Left ventricle myocardium inferior (tissue), 1 donor: Measurements from ENCODE around the gene SOHLH1. TPM values are rescaled to one million over a fixed set of nuclear protein-coding genes. Genes with fewer than 3 reads are reported as not detected.

Experiments used
- DNase-seq: peaks from one replicate; pipeline ENCODE4 v3.0.0-alpha.2; 2020
- H3K27ac ChIP-seq: fragments of 200-600 bp; replicated peaks from 2 replicates; pipeline ENCODE4 v1.8.0; 2021
- H3K27me3 ChIP-seq: fragments of 200-600 bp; 2 replicates; pipeline ENCODE4 v1.8.0; 2021; ENCODE audit warnings: low read depth
- H3K36me3 ChIP-seq: fragments of 200-600 bp; 2 replicates; pipeline ENCODE4 v1.8.0; 2021
- H3K4me1 ChIP-seq: fragments of 200-600 bp; 2 replicates; pipeline ENCODE4 v1.8.0; 2021
- H3K4me3 ChIP-seq: fragments of 200-600 bp; 2 replicates; pipeline ENCODE4 v1.8.0; 2021; ENCODE audit warnings: mild to moderate bottlenecking, moderate library complexity
- H3K9me3 ChIP-seq: fragments of 200-600 bp; replicated peaks from 2 replicates; pipeline ENCODE4 v1.8.0; 2021
- CTCF ChIP-seq: fragments of 200-600 bp; IDR thresholded peaks from 2 replicates; pipeline ENCODE4 v1.8.0; 2021; ENCODE audit warnings: antibody characterized with exemption, mild to moderate bottlenecking, borderline replicate concordance
- intact Hi-C: fragments of 100-400 bp; cut with micrococcal nuclease; formaldehyde crosslinking; loops from one replicate; pipeline ENCODE4 v1.11.0; 2022
- total RNA-seq: library from RNA; stranded (reverse); fragmentation: NEBNext Ultra II Directional; extraction: Animal tissue kit (Norgen Biotek cat#: 25700); gene quantifications from one replicate; pipeline ENCODE4 v1.2.1, GENCODE V29; 2021
- donor health status: DM: no; HTN: yes; CAD: no; lungs with severe emphysema.

The SOHLH1 gene
- total RNA-seq, 1 donor from 2014 or later, result not detected

DNA sequence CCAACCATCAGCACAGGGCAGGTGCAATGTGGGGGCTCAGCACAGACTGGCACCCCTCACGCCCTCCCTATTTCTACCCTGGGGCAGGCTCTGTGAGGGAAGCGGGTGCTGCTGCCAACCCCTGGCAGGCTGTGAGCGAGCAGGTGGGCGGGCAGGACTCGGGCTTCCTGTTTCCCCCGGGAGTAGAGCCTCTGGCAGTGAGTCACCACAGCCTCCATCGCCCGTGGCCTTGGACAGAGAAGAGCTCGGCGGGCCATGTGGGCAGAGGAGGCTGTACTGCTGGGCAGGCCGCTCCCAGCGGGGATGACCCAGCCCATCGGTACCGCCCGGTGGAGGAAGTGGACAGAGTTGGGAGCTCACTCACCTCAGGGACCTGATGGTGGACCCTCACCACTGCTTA is 19.3 kb upstream of the SOHLH1 start:
- no peaks in the 10 kb centered on the region for H3K36me3 ChIP-seq
- no peak overlapping the region for H3K4me3 ChIP-seq
- no peaks in the 10 kb centered on the region for H3K9me3 ChIP-seq
- no peak for DNase-seq
- no peak overlapping the region for H3K27ac ChIP-seq
- no peaks in the 10 kb centered on the region for H3K4me1 ChIP-seq
- no peak for TF ChIP-seq CTCF
- intact Hi-C loops, result no loop called here
- peaks cover 91% of the 10 kb centered on the region for H3K27me3 ChIP-seq

DNA sequence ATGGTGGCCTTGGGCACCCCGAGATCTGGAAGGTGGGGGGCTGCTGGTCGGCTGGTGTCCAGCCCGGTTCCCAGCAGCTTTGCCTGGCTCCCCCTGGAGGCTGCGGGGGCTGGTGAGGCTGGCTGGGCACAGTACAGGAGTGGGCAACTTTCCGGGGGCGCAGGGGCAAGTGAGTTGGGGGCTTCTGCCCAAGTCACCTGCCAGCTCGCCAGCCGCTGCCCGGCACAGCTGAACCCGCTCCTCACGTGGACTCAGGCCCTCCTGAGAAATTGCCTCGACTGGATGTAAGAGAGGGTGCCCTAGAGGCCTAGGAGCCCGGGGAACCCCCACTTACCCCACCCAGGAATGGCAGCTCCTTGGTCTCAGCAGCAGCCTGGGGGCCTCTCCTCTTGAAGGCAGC is 18.1 kb upstream of the SOHLH1 start:
- intact Hi-C loops, result no loop called here
- peaks cover 94% of the 10 kb centered on the region for H3K27me3 ChIP-seq

DNA sequence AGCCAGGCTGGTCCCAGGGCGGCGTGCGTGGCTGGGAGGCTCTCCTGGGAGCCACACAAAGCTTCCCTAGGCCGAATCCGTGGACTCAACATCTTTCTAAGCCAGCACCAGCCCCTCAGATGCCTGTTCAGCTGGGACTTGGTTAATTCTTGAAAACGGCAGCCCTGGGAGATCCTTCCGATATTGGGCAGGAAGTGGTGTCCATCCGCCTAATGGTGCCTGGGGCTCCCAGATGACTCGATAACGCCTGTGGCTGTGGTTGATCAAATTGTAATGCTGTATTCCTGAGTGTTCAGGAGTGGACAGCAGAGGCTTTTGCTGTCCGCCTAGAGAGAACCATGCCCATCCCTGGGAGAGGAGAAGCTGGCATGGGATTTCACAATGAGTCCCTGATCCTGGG is 16.8 kb upstream of the SOHLH1 start:
- Histone ChIP-seq H3K27me3 (peaks cover 89% of the 10 kb centered on the region), H3K9me3 (no peaks in the 10 kb centered on the region), H3K4me1 (no peaks in the 10 kb centered on the region), H3K4me3 (no peak overlapping the region), H3K27ac (no peak overlapping the region), H3K36me3 (no peaks in the 10 kb centered on the region)
- no peak for TF ChIP-seq CTCF
- intact Hi-C loops, result no loop called here
- DNase-seq, result no peak

More for the DNA sequence above, 18.1 kb upstream of the SOHLH1 start:
- DNase-seq, result no peak
- no peaks in the 10 kb centered on the region for H3K4me1 ChIP-seq
- no peaks in the 10 kb centered on the region for H3K36me3 ChIP-seq
- H3K9me3 ChIP-seq, result no peaks in the 10 kb centered on the region
- no peak overlapping the region for H3K27ac ChIP-seq
- H3K4me3 ChIP-seq, result no peak overlapping the region
- TF ChIP-seq CTCF, result no peak

GRCh38 chr9:135715056-135715595 is 15.8 kb upstream of the SOHLH1 start:
- no peak for DNase-seq
- TF ChIP-seq CTCF, result no peak
- peaks cover 80% of the 10 kb centered on the region for H3K27me3 ChIP-seq

GRCh38 chr9:135714242-135715055 is 15.2 kb upstream of the SOHLH1 start:
- Histone ChIP-seq H3K9me3 (no peaks in the 10 kb centered on the region), H3K27me3 (peaks cover 73% of the 10 kb centered on the region), H3K4me1 (no peaks in the 10 kb centered on the region), H3K27ac (no peak overlapping the region), H3K36me3 (no peaks in the 10 kb centered on the region), H3K4me3 (peak overlapping the region; percentile 36)
- DNase-seq, result no peak
- intact Hi-C loops, result no loop called here
- no peak for TF ChIP-seq CTCF

More at GRCh38 chr9:135715056-135715595, 15.8 kb upstream of the SOHLH1 start:
- intact Hi-C loops, result no loop called here
- Histone ChIP-seq H3K27ac (no peak overlapping the region), H3K4me1 (no peaks in the 10 kb centered on the region), H3K9me3 (no peaks in the 10 kb centered on the region), H3K4me3 (no peak overlapping the region), H3K36me3 (no peaks in the 10 kb centered on the region)
